ACHN (cell line): ENCODE measurements around the gene MPZL1.

Source experiments
- DNase-seq: peaks from one replicate; pipeline ENCODE4 v3.0.0-alpha.2; 2015
- in situ Hi-C: cut with HindIII; loops from 2 replicates; pipeline ENCODE4 v1.10.0; 2017; ENCODE audit warnings: low sequenced_read_pairs, low pct_ligation_motif_present, low pct_unique_long_range_greater_than_20kb

Gene MPZL1

GRCh38 chr1:167721617-167722151, at the start of gene MPZL1:
Gene MPZL1, plus strand, starts transcription at chr1:167721982. Its CDS starts 170 bp downstream, at chr1:167722152.
- DNase-seq: peak; percentile 95
- in situ Hi-C loops: no loop called here

- in situ Hi-C loops: no loop called here
- no peak for DNase-seq
These were observed 49.0 kb upstream of the MPZL1 start for GRCh38 chr1:167672831-167673230.

DNA sequence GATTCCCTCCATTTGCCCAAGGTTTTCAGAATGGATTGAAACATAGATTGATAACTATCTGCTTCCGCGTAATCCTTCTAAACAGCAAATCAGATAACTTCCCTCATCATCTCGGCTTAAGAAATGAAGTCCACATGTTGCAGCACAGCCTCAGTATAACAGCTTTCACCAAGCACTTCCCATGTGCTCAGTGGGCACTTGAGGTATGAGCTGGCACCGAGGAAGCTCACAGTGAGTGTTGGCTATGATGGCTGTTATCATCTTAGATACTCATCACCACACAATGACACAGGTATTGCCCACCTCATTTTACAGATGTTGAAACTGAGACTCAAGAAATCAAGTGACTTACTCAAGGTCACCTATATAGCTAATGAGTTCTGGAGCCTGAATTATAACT, 48.5 kb upstream of the MPZL1 start:
- in situ Hi-C loops: no loop called here
- no peak for DNase-seq

DNA sequence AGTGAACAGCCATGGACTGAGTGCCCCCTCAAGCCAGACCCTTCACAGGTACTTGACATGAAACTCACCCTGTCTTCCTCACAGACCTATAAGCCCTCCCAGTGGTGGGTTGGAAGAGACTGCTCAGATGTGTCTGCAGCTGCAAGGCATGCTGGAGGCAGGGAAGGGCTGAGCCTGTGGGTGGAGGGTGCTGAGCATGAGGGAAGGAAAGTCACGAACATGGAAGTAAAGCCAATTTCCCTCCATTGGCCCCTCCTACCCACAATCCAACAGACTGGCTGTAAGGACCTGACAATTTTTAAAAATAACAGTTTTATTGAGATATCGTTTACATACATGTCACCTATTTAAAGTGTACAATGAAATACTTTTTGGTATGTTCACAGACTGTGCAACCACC, 47.6 kb upstream of the MPZL1 start:
- no peak for DNase-seq
- in situ Hi-C loops: no loop called here

DNA sequence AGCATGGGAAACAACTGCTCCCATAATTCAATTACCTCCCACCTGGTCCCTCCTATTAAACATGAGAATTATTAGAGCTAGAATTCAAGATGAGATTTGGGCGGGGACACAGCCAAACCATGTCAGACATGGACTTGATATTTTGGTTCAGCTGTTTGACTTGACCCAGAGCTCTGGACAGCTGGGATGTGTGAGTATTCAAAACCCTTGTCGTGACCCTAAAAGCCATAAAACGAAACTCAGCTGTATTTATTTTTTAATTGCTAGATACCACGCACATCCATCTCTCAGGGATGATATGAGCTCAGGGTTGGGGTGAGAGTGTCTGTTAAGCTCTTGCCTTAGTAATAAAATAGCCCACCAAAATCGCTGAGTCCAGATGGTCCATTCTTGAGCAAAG, 46.3 kb upstream of the MPZL1 start:
- DNase-seq: no peak
- in situ Hi-C loops: no loop called here

DNA sequence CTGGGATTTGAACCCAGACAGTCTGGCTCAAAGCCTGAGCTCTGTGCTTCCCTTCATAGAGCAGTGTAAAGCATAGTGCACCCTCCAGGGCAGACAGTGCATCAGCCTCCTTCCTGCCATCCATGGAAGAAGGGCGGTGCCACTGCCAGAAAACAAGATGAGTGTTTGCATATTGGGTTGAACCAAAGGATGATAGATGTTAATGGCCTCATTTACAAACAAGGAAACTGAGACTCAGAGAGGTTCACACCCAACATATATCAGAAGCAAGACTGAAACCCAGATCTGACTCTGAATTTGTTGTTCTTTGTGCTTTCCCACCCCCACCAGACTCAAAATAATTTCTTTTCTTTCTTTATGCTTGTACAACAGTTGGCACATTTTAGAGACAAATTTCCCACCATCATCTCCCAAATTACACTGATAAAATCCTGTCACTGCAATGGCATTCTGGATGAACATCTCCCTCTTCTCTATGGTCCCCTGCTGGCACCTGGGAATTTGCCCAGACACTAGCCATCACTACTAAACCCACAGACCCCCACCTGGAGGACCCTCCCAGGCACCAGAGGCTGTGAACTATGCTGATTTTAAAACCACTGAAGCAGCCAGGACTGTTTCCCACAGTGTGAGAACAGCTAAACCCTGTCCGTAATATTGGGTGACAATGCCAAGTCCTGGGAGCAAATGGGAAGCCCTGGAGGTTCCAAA, 45.4 kb upstream of the MPZL1 start:
- no peak for DNase-seq
- in situ Hi-C loops: no loop called here

GRCh38 chr1:167676916-167677848, 44.6 kb upstream of the MPZL1 start:
- DNase-seq: no peak
- in situ Hi-C loops: no loop called here

- in situ Hi-C loops: no loop called here
- DNase-seq: no peak
These were observed 43.4 kb upstream of the MPZL1 start for GRCh38 chr1:167678422-167678821.

GRCh38 chr1:167678838-167679237, 42.9 kb upstream of the MPZL1 start:
- in situ Hi-C loops: no loop called here
- DNase-seq: no peak

DNA sequence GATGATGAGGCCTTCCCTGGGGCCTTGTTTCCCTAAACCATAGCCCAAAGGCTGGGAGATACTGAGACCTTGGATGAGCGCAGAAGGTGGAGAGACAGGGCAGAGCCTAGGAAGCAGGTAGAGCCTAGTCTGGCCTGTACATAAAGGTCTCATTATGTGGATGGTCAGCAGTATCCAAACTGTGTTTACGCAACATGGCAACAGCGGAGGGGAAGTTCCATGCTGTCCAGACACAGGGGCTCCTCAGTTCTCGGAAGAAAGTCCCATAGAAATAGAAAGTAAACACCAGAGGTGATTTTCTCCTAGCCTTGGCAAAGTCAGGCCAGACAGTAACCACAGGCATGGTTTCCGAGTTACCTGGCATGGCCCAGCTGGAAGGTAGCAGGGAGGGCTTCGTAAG, 42.1 kb upstream of the MPZL1 start:
- in situ Hi-C loops: no loop called here
- DNase-seq: no peak

- no peak for DNase-seq
- in situ Hi-C loops: no loop called here
These were observed 40.8 kb upstream of the MPZL1 start for GRCh38 chr1:167681024-167681423.

DNA sequence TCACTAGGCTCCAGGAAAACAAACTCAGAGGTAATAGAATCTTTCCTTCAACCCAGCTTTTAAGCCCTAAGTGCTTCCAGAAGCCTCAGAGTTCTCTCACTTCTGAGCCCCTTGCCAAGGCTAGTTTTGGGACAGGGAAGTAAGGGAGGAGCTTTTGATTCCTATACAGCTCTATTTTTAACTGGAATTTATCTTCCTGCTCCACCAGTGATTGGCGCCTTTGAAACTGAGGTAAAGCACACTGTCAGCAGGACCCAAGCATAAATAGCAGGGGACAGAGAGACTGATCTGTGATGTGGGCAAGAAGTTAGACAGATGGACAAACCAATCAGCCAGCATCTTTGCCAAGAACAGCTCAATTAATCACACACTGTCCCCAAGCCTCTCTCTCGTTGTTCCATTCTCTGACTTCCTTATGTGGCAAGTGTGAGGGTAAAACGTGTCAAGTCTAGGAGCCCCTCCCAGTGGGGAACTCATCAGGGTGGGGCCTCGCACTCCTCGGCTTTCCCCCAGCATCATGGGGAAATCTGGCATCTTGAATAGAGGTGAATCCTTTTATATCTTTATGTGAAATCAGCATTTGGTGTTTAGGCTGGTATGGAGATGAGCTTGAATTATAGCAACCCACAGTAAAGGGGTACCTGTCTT, 40.2 kb upstream of the MPZL1 start:
- in situ Hi-C loops: no loop called here
- no peak for DNase-seq

GRCh38 chr1:167683226-167683625, 38.6 kb upstream of the MPZL1 start:
- in situ Hi-C loops: no loop called here
- DNase-seq: no peak

DNA sequence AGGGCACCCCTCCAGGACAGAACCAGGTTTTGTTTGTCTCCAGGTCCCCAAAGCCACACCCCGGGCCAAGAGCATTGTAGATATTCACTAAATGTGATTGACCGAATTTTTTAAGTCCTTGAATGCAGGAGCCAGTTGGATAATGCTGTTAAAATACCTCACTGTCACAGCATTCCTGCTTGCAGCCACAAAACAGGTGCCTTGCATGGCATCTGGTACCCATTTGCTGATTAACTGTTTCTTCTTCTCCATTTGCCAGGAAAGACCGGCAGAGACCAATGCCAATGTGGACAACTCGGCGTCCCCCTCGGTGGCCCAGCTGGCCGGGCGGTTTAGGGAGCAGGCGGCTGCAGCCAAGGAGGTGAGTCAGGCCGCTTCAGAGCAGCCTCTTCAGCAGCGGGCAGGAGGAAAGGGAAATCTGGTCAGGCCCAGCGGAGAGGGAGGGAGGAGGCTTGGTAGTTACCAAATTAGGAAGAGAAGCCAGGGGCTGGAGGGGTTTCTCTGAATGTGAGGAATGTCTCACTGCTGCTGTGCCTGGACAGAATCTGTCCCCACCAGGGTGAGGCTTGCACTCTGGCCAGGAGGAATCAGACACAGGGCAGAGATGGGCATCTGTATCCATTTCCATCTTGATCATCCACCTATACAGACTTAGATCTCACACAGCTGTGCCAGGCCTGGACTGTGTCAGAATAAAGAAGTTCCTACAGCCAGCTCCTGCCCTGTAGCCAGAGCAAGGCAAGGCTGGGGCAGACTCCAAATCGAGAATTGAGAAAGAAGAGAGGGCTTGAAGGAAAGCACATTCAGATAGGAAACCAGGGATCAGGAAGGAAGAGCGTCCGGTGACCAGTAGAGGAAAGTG, 37.9 kb upstream of the MPZL1 start:
- no peak for DNase-seq
- in situ Hi-C loops: no loop called here

DNA sequence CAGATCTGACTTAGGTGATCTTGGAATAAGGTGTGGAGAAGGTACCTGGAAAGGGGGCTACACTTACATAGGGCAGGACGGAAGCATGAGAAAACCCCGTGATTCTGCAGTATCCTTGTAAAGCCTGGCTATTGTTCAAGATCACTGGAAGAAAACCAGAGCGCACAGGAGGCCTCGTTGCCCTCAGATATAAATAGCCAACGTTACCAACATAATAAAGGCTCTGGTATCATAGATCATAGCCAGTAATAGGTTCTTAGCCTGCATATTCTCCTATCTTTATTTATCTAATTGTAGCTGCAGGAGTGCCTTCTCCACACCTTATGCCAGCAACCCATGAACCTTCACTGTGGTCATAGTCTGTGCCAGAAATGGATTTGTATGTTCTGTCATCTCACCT, 35.9 kb upstream of the MPZL1 start:
- no peak for DNase-seq
- in situ Hi-C loops: no loop called here

DNA sequence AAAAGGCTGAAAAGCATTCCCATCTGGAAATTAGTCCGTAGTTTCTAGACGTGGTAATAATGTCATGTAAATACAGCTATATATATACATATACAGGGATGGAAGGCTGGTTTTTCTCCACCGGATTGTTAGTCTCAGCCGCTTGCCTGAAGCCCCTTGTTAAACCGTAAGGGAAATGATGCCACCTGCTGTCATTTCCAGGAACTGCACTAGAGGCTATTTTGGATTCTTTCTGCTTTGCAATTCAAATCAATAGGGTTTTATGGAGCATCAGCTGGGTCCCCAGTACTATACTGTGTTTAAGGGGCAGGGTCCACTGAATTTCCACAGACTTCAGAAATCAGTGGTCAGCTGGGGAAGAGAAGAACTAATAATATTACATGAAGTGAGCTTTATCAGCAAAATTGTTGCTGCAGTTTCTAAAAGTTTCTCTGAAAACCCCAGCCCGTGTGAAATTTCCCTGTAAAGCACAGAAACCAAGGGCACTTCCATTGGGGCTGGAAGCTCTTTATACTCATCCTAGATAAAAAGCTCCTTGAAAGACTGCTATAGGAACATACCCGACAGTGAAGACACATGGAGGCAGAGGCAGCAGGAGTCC, 33.8 kb upstream of the MPZL1 start:
- DNase-seq: peak; percentile 76
- in situ Hi-C loops: no loop called here

DNA sequence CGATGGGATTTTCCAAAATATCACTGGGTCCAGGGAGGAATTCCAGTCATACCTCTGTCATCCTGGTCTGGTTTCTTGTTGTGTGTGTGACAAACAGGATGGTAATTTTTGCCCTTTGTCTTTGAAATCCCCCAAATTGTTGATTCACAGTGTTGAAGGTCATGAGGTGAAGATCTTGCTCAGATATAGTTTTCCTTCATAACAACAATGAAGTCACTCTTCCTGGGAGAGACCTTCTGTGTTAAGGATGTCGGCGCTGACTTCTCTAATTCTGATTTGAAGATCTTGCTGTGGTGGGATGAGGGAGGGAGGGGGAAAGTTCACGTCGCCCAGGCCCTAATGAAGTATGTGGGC, 32.2 kb upstream of the MPZL1 start:
- in situ Hi-C loops: no loop called here
- DNase-seq: no peak

DNA sequence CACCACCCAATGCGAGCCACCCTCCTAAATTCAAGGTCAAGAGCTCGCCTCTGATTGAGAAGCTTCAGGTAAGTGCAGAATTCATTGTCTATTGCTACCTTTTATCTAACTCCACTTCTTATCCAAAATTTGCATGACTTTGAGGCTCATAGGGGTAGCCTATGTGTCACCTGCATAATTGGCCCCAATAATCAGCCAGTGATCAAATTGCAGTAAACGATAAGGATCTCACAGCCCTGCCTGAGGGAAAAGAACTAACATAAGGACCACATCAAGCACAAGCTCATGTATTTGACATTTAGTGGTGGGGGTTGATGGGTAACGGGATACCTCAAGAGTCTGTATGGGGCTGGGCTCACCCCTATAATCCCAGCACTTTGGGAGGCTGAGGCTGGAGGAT, 31.7 kb upstream of the MPZL1 start:
- in situ Hi-C loops: no loop called here
- no peak for DNase-seq
